Raji (cell line): ENCODE data around the gene BRMS1.

Experiments
- POLR2A ChIP-seq: IDR thresholded peaks from 2 replicates; pipeline ENCODE4 v1.6.1; 2011; ENCODE audit warnings: low read depth, low read length, control low read depth; ENCODE audit not compliant: insufficient read depth

The BRMS1 gene

GRCh38 chr11:66344550-66345315 is at the start of gene BRMS1:
TSS of gene BRMS1 (minus strand) at chr11:66345104. CDS start at chr11:66342234, 2,870 bp downstream.
- TF ChIP-seq POLR2A, result peak; percentile 95

GRCh38 chr11:66393954-66394353 is 49.0 kb upstream of the BRMS1 start:
- TF ChIP-seq POLR2A, result no peak

GRCh38 chr11:66391322-66391721 is 46.4 kb upstream of the BRMS1 start:
- no peak for TF ChIP-seq POLR2A

GRCh38 chr11:66388780-66389386 is 44.0 kb upstream of the BRMS1 start:
- no peak for TF ChIP-seq POLR2A

- no peak for TF ChIP-seq POLR2A
Observed at GRCh38 chr11:66386171-66387069, 41.5 kb upstream of the BRMS1 start.

- no peak for TF ChIP-seq POLR2A
Observed at GRCh38 chr11:66373265-66373664, 28.4 kb upstream of the BRMS1 start.

GRCh38 chr11:66371627-66372415 is 26.9 kb upstream of the BRMS1 start, which contains the start of gene SLC29A2:
TSS of gene SLC29A2 (minus strand) at chr11:66371760. CDS start at chr11:66371591, 169 bp downstream.
- TF ChIP-seq POLR2A, result peak; percentile 58

GRCh38 chr11:66369073-66369894 is 24.4 kb upstream of the BRMS1 start:
- TF ChIP-seq POLR2A, result no peak

- no peak for TF ChIP-seq POLR2A
Observed at GRCh38 chr11:66368484-66368883, 23.6 kb upstream of the BRMS1 start.

GRCh38 chr11:66367561-66368312 is 22.8 kb upstream of the BRMS1 start:
- no peak for TF ChIP-seq POLR2A

- 0 out of 2 replicates have a peak, but pooled peaks have one; percentile 17 for TF ChIP-seq POLR2A
Observed at GRCh38 chr11:66366844-66367477, 22.1 kb upstream of the BRMS1 start.

GRCh38 chr11:66365711-66366619 is 21.1 kb upstream of the BRMS1 start:
- no peak for TF ChIP-seq POLR2A

GRCh38 chr11:66365166-66365565 is 20.3 kb upstream of the BRMS1 start:
- TF ChIP-seq POLR2A, result no peak
